Left cardiac atrium (tissue), 4 donors: ENCODE data around the gene BMAL1. TPM values are rescaled to one million over a fixed set of nuclear protein-coding genes. Genes with fewer than 3 reads are reported as not detected.

Source experiments
- ATAC-seq, 2 donors: fragments of 200-7000 bp; cut with Tn5 transposase; one replicate each; pipeline ENCODE4 v1.9.1; 2020; ENCODE audit warnings: mild to moderate bottlenecking in 2 of 2, moderate library complexity in 2 of 2
- DNase-seq: peaks from one replicate; pipeline ENCODE4 v3.0.0-alpha.2; 2020
- intact Hi-C, 2 donors: fragments of 100-400 bp; cut with DNase I; formaldehyde crosslinking; loops; one replicate each; pipeline versions ENCODE4 v1.14.1 to v1.15.1; 2022 to 2023
- total RNA-seq, 2 donors: library from RNA; stranded (reverse); fragmentation: NEBNext Ultra II Directional; extraction: Animal tissue kit (Norgen Biotek cat#: 25700); gene quantifications; one replicate each; pipeline ENCODE4 v1.2.1, GENCODE V29; 2021
- donor health status: DM: no; HTN: yes; CAD: no.
- donor health status: DM: no; HTN: yes; CAD: no; lungs with severe emphysema.
- donor health status: DM: yes; HTN: yes; CAD: no.
- donor health status: Dilated cardiomyopathy.

The BMAL1 gene
- total RNA-seq, 2 donors from 2014 or later = 7.8 to 17.0 TPM

DNA sequence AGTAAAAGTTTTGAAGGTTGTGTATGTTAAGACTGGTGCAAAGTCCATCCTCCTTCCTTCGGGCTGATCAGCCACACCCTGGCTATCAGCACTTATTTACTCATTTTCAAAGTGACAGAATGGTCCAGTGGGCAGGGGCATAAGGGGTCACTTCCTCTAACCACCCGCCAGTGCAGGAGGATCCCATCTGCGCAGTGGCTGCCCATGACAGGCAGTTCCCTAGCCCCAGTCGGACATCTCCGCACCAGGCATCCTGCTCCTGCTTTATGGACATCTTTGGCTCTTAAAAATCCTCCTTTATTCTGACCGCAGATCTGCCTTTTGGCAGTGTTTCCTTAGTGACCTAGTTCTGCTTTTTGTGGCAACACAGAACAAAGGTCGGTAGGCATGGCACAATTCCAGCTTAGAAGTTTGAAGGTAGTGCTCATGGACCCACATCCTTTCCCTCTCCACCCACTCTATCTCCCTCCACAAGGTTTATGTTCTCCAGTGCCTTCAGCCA lies 55.9 kb downstream of the BMAL1 start:
- intact Hi-C loops = loop anchor here (5.0 to 10.0 kb wide), 2 partner anchors 49 to 51 kb away; no protein-coding TSS in a partner anchor
- no peak for ATAC-seq
- DNase-seq = no peak

- ATAC-seq (peak in 1 of 2 donors; percentile 53), DNase-seq (no peak)
- intact Hi-C loops = loop anchor here (5.0 to 10.0 kb wide), 2 partner anchors 49 to 52 kb away; no protein-coding TSS in a partner anchor
Measured at GRCh38 chr11:13334034-13334786, 56.6 kb downstream of the BMAL1 start.

GRCh38 chr11:13335319-13335718 lies 57.7 kb downstream of the BMAL1 start:
- intact Hi-C loops = loop anchor here in 1 of 2 donors (10.0 kb wide), 1 partner anchor 51 kb away; no protein-coding TSS in a partner anchor
- ATAC-seq (peak; percentile 27 to 39), DNase-seq (peak; percentile 55)

DNA sequence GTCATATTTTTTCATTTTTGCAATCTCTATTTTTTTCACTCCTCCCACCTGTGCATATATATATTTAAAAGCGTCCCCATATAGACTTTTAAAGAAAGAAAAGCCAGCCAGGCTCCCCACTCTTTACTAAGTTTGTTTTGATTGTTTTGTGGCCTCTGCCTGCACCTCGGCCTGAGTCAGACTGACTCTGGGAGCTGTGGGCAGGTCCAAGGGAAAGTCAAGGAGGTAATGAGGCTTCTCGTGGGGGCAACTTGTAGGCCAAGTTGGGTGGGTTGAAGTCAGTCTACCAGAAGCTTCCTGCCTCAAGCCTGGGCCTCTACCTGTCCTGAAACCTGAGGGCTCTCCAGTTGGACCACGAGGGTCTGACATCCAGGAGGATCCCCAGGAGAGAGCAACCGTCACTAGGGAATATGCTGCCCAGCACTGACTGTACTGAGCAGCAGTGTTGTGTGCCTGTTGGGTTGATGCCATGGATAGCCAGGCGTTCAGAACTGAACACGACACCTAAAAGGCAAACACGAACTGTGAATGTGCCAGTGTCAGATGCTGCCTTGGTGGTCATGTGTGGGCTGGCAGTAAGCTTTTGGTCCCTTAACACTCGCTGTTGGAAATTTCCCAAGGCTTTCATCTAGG lies 58.8 kb downstream of the BMAL1 start:
- peak in 1 of 2 donors; percentile 22 for ATAC-seq
- DNase-seq = peak; percentile 44
- intact Hi-C loops = loop anchor here in 1 of 2 donors (10.0 kb wide), 1 partner anchor 52 kb away; no protein-coding TSS in a partner anchor

- peak in 1 of 2 donors; percentile 29 for ATAC-seq
- intact Hi-C loops = loop anchor here in 1 of 2 donors (10.0 kb wide), 1 partner anchor 53 kb away; no protein-coding TSS in a partner anchor
- no peak for DNase-seq
Measured at GRCh38 chr11:13338019-13338426, 60.4 kb downstream of the BMAL1 start.

DNA sequence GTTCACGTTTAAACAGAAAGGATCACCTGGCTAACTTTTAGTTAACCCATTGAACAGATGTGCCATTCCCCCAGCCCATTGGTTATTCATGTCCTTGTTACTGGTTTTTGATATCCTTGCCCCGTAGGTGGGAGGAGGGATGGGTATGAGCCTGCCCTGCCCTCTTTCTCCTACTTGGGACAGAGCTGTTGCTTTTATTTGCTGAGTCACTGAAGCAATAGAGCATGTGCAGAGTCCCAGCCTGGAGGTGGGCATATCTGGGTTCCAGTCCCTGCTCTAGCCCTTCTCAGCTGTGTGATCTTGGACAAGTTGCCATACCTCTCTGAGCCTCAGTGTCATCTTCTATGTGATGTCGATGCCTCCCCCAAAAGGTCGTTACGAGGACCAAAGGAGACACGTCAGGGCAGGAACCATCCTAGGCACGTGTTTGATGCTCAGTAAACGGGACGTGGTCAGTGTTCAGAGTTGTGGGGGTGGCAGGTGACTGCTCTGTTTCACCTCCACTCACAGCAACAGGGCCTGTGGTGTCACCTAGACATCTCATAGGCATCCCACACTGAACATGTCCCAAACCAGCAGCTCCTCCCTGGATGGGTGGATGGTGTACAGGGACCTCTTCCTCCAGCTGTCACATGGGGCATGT lies 61.0 kb downstream of the BMAL1 start:
- ATAC-seq (peak; percentile 33 to 72), DNase-seq (no peak)
- intact Hi-C loops = loop anchor here in 1 of 2 donors (10.0 kb wide), 1 partner anchor 54 kb away; no protein-coding TSS in a partner anchor

- ATAC-seq (peak; percentile 45 to 76), DNase-seq (no peak)
- intact Hi-C loops = loop anchor here (5.0 to 10.0 kb wide), 3 partner anchors 55 to 375 kb away; no protein-coding TSS in a partner anchor
Measured at GRCh38 chr11:13339195-13340153, 61.9 kb downstream of the BMAL1 start.

GRCh38 chr11:13341026-13341425 lies 63.4 kb downstream of the BMAL1 start:
- intact Hi-C loops = loop anchor here (5.0 to 10.0 kb wide), 2 partner anchors 129 to 376 kb away; no protein-coding TSS in a partner anchor
- ATAC-seq (no peak), DNase-seq (no peak)

- DNase-seq (no peak), ATAC-seq (no peak)
- intact Hi-C loops = loop anchor here (5.0 to 10.0 kb wide), 2 partner anchors 131 to 378 kb away; no protein-coding TSS in a partner anchor
Measured at GRCh38 chr11:13343067-13343466, 65.5 kb downstream of the BMAL1 start.

DNA sequence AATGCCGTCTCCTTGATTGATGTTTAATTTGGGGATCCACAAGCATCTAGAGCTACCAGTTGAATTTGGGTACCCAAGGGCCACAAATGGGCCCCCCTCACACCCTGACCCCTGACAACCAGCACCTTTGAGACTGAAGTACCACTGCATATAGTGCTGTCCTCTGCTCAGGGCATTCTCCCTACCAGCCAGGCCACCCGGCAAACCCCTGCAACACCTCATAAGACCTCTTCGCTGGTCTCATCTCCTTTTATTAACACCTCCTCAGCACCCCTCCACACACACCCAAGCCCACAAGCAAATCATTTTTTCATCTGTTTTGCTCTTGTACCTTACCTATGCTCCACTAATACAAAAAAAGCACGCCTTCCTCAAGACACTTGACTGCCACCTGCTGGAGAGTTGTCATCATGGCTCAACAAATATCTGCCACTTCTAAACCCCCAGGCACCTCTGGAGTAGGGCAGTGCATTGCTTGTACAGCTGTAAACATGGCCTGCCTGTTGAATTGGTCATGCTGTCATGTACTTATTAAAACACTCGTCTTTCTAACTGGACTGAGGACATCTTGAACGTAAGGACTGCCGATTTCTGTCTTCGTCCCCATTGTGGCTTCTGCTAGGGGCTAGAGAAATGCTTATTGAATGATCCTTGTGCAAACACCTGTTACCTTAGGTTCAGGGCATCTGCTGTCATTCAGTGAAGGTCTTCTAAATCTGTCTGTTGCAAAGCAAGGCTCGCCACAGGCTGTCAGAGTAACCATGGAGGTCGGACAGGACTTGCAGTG lies 66.5 kb downstream of the BMAL1 start:
- DNase-seq (peak; percentile 70), ATAC-seq (peak in 1 of 2 donors; percentile 42)
- intact Hi-C loops = loop anchor here (1.0 to 10.0 kb wide), 3 partner anchors 132 to 379 kb away; no protein-coding TSS in a partner anchor

- no peak for ATAC-seq
- no peak for DNase-seq
- intact Hi-C loops = loop anchor here (1.0 to 10.0 kb wide), 3 partner anchors 133 to 380 kb away; no protein-coding TSS in a partner anchor
Measured at GRCh38 chr11:13344818-13345217, 67.2 kb downstream of the BMAL1 start.

DNA sequence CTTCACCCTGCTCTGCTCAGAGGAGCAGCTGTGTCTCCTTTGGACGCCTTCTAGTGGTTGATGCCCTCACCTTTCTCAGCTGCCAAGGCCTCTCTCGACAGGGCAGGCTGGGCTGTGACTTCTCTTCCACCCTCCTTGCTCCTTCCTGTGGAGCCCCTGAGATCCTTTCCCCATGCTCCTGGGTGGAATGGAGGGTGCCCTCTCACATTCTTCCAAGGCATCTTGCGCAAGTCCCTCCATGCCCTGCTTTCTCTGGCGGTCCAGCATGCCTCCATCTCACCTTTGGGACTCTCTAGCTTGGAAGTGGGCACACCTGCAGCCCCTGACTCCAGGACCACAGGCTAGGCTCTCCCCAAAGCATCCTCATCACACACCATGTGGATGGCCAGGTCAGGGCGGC lies 68.9 kb downstream of the BMAL1 start:
- ATAC-seq = no peak
- intact Hi-C loops = loop anchor here in 1 of 2 donors (10.0 kb wide), 1 partner anchor 382 kb away; no protein-coding TSS in a partner anchor
- DNase-seq = no peak

DNA sequence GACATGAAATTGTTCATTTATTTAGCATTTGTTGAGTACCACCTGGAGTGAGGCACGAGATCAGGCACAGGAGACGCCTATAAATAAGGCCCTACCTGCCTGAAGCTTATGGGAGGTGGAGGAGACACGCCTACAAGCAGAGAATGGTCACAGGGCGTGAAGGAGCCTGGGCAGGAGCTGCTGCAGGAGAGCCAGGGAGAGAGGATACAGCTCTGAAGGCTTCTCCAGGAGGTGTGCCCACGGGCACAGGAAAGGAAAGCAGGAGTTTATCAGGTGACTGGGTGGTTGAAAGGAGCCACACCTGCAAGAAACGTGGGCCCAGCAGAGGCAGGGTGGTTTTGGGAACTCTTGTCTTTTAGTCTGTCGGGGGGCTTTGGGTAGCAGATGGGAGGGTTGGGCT lies 70.3 kb downstream of the BMAL1 start:
- intact Hi-C loops = loop anchor here in 1 of 2 donors (10.0 kb wide), 1 partner anchor 383 kb away; no protein-coding TSS in a partner anchor
- DNase-seq = no peak
- ATAC-seq = no peak

- DNase-seq = no peak
- intact Hi-C loops = loop anchor here in 1 of 2 donors (10.0 kb wide), 1 partner anchor 384 kb away; no protein-coding TSS in a partner anchor
- ATAC-seq = peak in 1 of 2 donors; percentile 7
Measured at GRCh38 chr11:13348305-13348704, 70.7 kb downstream of the BMAL1 start.

- no peak for ATAC-seq
- DNase-seq = no peak
- intact Hi-C loops = loop anchor here in 1 of 2 donors (10.0 kb wide), 1 partner anchor 384 kb away; no protein-coding TSS in a partner anchor
Measured at GRCh38 chr11:13349046-13349445, 71.5 kb downstream of the BMAL1 start.

GRCh38 chr11:13349581-13349980 lies 72.0 kb downstream of the BMAL1 start:
- no peak for DNase-seq
- intact Hi-C loops = loop anchor here in 1 of 2 donors (10.0 kb wide), 1 partner anchor 385 kb away; no protein-coding TSS in a partner anchor

DNA sequence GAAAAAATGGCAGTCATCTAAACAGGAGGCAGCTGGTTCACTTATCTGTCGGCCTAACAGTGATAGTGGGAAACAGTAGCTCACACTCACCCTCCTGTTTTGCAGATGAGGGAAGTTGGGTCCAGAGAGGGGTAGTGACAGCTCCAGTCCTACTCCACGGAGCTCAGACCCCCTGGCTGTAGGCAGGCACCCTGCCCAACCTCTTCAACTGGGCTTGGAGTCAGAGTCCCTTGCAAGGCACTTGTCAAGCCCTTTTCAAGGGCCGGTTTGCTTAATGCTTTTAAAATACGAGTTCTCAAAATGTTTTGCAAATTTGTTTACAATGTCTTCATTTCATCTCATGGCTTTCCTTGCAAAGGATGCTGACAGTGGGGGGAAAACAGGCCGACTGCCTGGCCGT lies 75.1 kb downstream of the BMAL1 start:
- no peak for DNase-seq
- intact Hi-C loops = no loop called here
- ATAC-seq = no peak

More at GRCh38 chr11:13349581-13349980, 72.0 kb downstream of the BMAL1 start:
- ATAC-seq = no peak
